Uterus (tissue), 2 donors: Measurements from ENCODE around the gene SCYGR8.

Source experiments
- POLR2A ChIP-seq, 2 donors: fragments of 450-650 bp; IDR thresholded peaks; one replicate each; pipeline ENCODE4 v1.6.1; 2016; ENCODE audit warnings: antibody characterized with exemption in 2 of 2, mild to moderate bottlenecking in 1 of 2, moderate library complexity in 1 of 2
- TF ChIP-seq, protein P1 (sequence below), 4 experiments: fragments of 200-600 bp in 2 of 4; fragments of 450-650 bp in 2 of 4; sonication (generic) in 2 of 4; IDR thresholded peaks; one replicate each; pipeline ENCODE4 v1.5.1; 2016 to 2019; ENCODE audit warnings: antibody characterized with exemption in 4 of 4, mild to moderate bottlenecking in 2 of 4, moderate library complexity in 1 of 4

DNA sequence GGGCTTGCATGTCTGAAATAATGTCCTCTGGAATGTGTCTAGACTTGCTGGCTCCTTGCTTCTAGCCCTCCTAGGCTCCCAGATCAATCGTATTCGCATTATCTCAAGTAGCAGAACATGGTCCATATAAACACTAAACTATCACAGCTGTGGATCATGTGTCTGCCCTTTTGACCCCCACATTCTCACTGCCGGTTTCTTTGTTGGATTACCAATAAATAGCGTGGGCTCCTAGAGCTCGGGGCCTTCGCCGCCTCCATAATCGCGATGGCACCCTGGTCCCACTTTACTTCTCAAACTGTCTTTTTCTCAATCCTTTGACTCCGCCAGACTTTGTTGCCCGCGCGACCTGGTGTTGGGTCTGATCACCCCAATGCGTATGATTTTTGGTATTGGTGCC lies 6.3 kb upstream of the SCYGR8 start:
- TF ChIP-seq, protein P1, sequence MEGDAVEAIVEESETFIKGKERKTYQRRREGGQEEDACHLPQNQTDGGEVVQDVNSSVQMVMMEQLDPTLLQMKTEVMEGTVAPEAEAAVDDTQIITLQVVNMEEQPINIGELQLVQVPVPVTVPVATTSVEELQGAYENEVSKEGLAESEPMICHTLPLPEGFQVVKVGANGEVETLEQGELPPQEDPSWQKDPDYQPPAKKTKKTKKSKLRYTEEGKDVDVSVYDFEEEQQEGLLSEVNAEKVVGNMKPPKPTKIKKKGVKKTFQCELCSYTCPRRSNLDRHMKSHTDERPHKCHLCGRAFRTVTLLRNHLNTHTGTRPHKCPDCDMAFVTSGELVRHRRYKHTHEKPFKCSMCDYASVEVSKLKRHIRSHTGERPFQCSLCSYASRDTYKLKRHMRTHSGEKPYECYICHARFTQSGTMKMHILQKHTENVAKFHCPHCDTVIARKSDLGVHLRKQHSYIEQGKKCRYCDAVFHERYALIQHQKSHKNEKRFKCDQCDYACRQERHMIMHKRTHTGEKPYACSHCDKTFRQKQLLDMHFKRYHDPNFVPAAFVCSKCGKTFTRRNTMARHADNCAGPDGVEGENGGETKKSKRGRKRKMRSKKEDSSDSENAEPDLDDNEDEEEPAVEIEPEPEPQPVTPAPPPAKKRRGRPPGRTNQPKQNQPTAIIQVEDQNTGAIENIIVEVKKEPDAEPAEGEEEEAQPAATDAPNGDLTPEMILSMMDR (IDR thresholded peaks at IDR 0.05), result no peak
- no peak for TF ChIP-seq POLR2A (IDR thresholded peaks at IDR 0.05)
